T-helper 2 cell treated with Interferon-gamma antibody and Interleukin-4, amounts not matched to agents 100 ng/mL and 5 ng/mL, for 36 hours (primary cell): ENCODE data around the gene ACBD5. TPM values are rescaled to one million over a fixed set of nuclear protein-coding genes. Genes with fewer than 3 reads are reported as not detected.
"Not testable (repeated sequence)": the region's sequence is repeated elsewhere in the genome, so short reads cannot be mapped to it uniquely, and the experiment has no call there.

ENCODE experiments used
- intact Hi-C: fragments of 100-400 bp; cut with micrococcal nuclease; formaldehyde crosslinking; loops from one replicate; pipeline ENCODE4 v1.15.1; 2023
- total RNA-seq: library from RNA; stranded (reverse); gene quantifications from 2 replicates; pipeline ENCODE4 v1.2.3, GENCODE V29; 2022

ACBD5 gene, protein sequence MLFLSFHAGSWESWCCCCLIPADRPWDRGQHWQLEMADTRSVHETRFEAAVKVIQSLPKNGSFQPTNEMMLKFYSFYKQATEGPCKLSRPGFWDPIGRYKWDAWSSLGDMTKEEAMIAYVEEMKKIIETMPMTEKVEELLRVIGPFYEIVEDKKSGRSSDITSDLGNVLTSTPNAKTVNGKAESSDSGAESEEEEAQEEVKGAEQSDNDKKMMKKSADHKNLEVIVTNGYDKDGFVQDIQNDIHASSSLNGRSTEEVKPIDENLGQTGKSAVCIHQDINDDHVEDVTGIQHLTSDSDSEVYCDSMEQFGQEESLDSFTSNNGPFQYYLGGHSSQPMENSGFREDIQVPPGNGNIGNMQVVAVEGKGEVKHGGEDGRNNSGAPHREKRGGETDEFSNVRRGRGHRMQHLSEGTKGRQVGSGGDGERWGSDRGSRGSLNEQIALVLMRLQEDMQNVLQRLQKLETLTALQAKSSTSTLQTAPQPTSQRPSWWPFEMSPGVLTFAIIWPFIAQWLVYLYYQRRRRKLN
- total RNA-seq, result 19.5 and 19.7 TPM in 2 replicates

DNA sequence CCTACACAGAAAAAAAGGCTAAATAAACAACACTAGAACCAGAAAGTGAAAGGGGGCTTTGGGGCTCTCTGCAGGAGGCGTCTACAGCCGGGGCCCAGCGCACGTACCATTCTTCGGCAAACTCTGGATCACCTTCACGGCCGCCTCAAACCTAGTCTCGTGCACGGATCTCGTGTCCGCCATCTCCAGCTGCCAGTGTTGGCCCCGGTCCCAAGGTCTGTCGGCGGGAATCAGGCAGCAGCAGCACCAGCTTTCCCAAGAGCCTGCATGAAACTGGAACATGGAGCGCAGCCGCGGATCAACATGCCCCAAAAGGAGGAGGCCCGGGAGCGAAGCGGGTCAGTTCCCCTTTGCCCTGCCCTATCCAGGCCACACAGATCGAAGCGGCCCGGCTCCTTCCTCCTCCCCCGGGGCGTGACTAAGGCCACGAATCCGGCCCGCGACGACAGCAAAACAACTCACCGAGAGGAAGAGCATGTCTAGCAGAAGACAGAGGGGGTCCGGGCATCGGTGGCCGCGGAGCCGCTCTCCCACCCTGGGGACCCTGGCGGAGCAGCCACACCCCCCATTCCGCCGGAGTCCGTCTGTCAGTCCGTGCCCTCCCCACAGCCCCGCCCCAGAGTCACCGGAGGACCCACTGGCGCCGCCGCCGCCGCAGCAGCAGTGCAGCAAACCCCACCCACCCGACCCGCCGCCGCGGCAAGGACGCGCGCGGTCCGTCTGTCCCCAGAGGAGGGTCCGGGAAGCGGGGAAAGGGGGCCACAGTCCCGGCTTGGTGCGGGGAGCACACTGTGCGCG, at the start of gene ACBD5:
Gene ACBD5, minus strand, starts transcription at position 586 of the 798 bp plus-strand sequence. Its CDS starts 109 bp downstream, at position 477.
- intact Hi-C loops, result loop anchor here (5.0 kb wide), 5 partner anchors 122 to 1127 kb away; partner anchors contain the start of gene PDSS1

DNA sequence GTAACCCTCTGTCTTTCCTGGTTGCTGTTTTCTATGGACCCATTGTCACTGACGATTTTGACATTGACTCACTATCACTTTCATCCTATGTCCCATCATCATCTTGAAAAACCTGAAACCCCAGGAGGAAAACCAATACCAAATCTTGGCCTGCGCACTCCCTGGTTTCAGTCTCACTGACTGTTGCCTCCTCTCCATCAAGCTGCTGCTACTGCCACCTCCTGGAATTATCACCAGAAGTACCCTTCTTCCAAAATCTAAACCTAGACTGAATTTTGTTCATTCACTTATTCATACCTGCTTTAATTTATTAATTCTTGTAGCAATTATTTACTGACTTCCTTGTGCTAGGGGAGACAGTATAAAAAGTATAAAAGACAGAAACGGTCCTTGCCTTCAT, 44.5 kb upstream of the ACBD5 start:
- intact Hi-C loops, result no loop called here

DNA sequence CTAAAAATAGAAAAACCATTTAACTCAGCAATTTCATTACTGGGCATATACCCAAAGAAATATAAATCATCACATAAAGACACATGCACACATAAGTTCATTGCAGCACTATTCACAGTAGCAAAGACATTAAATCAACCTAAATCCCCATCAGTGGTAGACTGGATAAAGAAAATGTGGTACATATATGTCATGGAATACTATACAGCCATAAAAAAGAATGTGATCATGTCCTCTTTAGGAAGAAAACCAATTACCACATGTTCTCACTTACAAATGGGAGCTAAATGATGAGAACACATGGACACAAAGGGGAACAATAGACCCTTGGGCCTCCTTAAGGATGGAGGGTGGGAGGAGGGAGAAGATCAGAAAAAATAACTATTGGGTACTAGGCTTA, 36.0 kb upstream of the ACBD5 start:
- intact Hi-C loops, result no loop called here

DNA sequence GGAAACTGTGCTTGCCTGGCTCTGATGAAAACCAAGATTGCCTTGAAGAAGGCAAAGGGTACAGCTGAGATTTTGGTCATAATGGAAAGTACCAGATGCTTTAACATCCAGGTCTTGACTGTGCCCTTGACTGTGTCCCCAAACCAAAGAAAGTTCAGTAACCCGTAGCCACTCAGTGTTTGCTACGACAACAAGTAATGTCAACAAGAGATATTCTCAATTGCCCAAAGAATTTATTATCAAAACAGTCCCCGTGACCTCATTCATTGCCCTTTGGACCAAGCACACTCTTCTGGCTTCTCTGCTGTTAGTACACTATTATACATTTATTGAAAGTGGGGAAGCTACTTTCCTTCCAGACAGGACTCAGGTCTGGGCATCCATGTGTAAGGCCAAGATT, 25.4 kb upstream of the ACBD5 start:
- intact Hi-C loops, result not testable (repeated sequence)

DNA sequence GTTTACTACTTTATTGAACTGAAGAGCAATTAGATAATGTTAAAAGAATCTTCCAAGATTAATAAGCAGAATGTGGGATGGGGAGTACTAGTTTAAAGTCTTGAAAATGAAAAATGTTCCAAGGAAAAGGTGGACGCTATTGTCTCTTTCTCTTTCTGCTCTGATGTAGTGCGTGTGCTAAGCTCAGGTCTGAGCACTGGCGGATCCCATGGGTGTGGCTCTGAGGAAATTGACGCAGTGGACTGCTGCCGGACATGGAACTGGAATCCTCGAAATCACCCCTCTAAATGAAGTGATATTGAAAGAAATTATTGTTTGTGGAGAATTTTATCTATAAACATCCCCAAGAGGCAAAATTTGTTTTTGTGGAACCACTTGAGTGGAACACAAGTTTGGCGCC, 22.2 kb upstream of the ACBD5 start:
- intact Hi-C loops, result not testable (repeated sequence)

DNA sequence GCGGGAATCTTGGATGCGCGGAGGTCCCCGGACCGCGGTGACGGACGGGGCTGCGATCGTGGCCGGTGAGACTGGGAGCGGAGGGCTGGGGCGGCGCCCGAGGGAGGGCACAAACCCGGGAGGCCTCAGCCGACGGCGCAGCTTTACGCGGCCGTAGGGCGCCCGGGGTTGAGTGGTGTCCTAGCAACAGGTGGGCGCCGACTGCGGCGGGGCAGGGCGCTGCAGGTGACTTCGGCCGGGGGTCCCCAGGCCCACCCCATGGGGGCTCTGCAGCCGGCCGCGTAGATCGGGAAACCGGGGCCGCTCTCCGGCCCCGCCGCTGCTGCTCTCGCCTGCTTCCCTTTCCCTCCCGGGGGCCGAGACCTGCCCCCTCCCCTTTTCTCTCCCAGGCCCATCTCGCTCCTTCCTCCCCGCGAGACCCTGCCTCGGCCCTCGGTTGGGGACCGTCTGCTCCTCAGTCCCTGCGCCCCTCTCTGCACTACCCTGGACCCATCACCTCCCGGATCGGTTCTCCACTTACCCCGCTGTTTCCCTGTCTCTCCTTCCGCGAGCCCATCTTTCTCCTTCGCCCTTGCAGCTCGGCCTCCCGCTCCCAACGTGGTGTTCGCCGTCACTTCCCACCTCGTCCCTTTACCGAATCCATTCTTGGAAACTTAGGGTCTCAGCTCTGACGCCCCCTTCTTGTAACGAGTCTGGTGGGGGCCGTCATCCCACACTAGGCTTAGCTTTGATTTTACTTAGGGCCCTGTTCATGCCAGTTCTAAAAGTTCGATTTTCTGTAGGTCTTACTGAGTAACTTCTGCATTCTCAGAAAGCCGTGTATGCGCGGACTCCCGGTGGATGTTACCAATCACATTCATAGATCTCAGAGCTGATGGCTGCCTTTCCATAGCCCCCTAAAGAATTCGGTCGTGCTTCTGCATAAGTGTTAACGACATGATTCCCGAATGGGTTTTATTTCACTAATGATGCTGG, 18.5 kb upstream of the ACBD5 start:
- intact Hi-C loops, result no loop called here

DNA sequence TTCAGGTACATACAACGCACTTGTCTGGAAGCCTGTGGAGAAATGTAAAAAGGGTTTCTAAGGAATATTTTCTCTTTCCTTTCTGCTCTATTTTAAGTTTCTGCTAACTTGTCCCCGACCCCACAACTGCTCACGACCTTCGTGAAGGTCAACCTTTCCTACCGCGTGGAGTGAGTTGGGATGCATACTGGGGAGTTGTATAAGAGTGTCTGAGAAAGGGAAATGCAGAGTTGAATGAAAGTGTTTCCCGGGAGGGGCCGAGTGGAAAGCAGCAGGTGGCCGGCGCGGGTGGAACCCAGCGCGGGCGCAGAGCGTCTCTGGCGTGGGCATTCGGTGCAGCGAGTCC, 17.9 kb upstream of the ACBD5 start:
- intact Hi-C loops, result no loop called here

DNA sequence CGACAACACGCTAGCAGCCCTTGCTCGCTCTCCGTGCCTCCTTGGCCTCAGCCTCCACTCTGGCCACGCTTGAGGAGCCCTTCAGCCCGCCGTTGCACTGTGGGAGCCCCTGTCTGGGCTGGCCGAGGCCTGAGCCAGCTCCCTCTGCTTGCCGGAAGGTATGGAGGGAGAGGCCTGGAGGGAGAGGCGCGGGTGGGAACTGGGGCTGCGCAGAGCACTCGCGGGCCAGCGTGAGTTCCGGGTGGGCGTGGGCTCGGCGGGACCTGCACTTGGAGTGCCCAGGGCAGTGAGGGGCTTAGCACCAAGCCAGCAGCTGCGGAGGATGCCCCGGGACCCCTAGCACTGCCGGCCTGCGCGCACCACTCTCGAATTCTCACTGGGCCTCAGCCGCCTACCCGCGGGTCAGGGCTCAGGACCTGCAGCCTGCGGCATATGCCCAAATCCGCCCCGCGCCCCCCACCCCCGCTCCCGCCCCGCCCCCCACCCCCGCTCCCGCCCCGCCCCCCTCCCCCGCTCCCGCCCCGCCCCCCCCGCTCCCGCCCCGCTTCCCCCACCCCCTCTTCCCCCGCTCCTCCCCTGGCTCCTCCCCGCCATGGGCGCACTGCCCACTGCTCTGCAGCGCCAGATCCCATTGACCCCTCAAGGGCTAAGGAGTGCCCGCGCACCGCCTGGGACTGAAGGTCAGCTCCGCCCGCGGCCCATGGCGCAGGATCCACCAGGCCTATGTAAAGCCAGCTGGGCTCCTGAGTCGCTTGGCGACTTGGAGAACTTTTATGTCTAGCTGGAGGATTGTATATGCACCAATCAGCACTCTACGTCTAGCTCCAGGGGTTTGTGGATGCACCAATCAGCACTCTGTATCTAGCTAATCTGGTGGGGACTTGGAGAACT, 15.9 kb upstream of the ACBD5 start:
- intact Hi-C loops, result no loop called here

DNA sequence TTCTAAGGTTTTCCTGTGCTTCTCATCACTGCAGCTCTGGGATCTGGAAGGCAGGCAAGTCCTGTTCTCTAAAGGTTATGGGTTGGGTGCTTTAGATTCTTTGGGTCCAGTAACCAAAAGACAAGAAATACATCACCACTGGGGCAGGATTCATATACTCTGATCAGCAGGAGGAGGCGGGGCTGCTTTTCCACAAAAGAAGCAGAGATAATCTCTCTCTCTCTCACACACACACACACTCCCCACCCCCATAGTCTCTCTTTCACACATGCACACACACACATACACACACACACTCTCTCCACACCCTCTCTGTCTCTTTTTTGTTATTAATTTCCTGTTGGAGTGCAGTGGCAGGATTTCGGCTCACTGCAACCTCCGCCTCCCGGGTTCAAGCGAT, 13.0 kb upstream of the ACBD5 start:
- intact Hi-C loops, result no loop called here

DNA sequence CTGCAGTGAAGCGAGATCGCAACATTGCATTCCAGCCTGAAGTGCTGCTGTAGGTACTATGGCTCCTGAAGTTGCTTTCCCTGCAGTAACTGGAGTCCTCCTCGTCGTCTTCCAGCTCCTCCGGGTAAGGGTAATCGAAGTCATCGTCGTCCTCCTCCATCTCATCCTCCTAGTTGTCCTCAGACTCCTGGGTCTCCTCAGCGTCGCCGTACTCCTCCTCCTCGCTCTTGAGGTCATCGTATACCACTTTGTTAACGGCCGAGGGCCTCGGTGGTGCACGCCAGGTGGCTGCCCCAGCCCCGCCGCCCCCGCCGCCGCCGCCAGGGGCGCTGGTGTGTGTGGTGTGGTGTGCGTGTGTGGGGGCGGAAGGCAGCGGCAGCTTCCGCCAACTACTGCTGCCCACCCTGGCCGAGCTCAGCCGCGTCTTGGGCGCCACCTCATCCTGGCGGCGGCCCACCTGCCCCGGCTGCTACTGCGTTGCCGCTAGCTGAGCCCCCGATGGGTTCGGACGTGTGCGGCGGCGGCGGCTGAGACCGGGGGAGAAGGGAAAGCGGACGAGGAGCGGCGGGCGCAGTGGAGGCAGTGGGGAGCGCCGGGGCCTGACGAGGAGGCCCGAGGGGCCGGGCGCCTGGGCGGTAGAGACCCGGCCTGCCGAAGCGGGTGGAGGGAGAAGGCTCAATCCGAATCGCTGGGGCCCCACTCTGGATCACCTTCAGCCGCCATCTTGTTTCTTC, 11.8 kb upstream of the ACBD5 start:
- intact Hi-C loops, result loop anchor here (1.0 kb wide), 1 partner anchor 10 kb away; no protein-coding TSS in a partner anchor

DNA sequence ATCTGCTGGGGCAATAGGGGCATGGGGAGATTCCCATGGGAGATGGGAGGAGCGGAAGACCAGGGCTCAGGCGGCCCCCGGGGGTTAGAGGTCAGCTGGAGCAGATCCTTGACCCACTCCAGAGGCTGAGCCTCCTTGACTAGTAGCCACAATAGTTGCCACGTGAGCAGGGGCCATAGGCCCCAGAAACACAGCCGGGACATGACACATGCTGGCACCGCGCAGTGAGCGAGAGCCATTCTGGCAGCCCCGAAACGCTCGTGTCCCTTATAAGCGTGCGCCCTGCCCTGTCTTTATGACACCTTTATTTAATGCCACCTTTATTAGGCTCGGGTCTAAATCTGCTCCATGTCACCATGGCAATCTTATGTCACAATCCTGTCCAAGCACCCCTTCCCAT, 11.0 kb upstream of the ACBD5 start:
- intact Hi-C loops, result no loop called here

DNA sequence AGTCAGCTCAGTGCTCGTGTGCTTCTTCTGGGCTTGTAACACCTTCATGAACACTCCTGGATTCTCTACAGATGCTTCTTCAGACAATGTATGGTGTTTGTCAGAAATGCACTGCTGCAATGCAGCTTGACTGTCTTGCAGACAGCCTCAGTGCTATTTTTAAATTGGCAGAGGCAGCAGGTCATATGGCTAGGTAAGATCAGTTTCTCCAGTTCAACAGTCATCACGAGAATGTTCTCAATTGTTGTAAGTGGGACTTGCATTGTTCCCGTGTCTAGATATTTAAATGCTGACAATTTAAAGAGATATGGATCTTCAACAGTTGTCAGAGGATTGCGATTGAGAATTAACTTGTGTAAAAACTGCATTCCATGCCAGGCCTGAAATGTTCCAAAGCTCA, 7.6 kb upstream of the ACBD5 start:
- intact Hi-C loops, result no loop called here

DNA sequence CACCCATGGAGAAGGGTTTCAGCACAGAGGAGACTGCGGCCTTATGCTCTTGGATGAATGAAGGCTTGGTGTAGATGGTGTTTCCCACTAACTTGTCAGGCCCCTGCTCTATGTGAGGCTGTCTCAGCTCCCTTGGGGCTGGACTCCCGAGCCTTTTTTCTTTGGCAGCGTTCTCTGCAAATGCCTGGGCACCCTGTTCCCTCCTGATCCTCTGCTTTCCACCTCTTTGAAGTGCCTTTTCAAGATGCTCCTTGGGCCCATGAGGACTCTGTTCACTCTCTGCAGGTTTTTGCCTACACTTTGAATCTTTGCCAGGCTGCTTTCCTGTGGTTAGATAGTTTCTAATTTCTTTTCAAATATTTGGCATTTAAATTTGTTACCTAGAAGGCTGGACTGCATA, 6.8 kb upstream of the ACBD5 start:
- intact Hi-C loops, result no loop called here

DNA sequence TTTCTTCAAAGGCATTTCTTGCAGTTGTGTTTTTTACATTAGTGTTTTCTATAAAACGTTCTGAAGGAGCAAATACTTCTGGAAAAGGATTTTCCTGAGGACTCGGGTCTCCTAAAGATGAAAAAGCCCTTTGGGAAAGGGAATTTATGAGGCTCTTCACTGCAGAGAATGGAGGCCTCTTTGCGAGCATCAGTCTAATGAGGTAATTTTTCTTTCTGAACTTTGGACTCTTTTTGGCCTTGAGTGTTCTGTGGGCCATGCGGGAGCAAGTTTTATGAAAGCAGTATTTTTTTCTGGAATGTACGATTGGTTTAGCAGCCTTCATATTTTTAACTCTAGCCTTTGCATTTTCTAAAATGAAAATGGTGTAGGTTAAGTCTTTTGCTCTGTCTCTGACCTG, 6.4 kb upstream of the ACBD5 start:
- intact Hi-C loops, result no loop called here

DNA sequence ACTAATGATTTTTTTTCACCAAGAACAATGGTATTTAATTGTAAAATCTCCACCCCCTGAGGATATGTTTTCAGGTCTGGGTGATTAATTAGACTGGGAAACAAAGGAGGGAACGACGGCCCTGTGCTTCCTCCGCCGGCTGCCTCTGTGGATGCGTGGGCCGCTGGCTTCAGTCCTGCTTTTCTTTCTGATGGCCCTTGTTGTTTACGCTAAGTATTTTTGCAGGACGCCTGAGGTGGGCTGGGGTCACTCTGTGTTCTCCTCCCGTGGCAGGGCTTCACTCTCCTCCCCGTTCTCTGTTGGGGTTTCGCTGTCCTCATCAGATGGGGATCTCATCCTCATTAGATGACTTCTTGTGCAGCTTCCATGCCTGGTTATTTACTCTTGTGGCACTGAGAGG, 5.2 kb upstream of the ACBD5 start:
- intact Hi-C loops, result no loop called here

DNA sequence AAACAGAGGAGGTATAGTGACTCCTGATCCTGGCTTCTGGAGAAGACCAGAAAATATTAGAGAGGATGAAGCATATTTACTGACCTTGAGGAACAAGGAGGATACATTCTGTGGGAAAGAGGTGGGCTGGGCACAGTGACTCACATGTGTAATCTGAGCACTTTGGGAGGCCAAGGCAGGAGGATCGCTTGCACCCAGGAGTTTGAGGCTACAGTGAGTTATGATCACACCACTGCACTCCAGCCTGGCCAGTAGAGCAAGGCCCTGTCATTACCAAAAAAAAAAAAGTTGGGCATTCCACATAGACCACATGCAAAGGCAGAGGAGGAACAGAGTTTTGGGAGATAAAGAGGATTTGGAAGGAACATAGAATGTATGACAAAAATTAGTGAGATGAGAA, 4.4 kb upstream of the ACBD5 start:
- intact Hi-C loops, result loop anchor here (5.0 kb wide), 5 partner anchors 117 to 1122 kb away; partner anchors contain the start of gene PDSS1

DNA sequence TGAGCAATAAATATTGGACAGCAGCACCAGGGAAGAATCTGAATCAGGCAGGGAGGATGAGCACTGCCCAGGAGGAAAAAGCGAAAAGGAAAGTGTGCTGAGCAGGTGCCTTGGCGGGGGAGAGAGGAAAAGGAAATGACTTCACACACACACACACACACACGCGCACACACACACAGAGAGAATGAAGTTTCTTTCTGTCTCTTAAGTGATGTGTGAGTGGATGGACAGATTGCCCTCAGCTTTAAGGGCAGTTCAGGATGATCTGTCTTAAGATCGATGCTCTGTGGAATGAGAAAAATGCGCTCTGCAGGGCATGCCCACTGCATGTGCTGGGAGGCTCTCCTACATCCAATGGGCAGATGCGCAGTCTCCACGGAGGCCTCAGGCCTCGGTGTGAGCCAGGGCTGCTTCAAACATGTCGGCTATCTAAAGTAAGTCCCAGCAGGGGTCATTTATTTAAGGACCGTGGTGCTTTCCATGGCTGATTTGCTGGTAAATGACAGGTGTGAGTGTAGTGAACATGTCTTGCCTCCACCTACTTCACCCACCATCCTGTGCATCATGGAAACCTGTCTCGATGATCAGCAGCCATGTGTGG, 2.5 kb upstream of the ACBD5 start:
- intact Hi-C loops, result loop anchor here (1.0 to 5.0 kb wide), 10 partner anchors 9 to 1124 kb away; partner anchors contain the start of genes MPP7, PDSS1, RAB18 and YME1L1

DNA sequence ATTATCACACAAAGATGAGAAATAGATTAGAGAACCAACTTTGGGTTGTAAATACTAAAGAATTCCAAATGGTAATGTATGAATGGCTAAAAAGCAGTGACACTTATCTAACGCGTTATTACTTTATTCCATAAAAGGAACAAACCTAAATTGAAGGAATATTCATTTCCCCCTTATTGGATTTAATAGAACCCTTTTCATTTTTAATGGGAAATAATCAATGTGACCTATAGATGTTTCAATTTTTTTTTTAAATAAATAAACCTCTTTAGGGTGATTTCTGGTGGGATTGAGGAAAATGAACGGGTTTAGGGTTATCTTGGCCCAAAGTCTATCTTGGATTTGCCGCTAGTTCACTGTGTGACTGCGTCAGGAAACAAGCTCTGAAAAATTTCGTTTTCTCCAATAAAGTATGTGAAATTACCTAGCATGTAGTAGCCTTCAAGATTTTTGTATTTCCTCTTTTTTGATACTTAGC, 1.9 kb upstream of the ACBD5 start:
- intact Hi-C loops, result loop anchor here (1.0 to 5.0 kb wide), 9 partner anchors 10 to 1125 kb away; partner anchors contain the start of genes MPP7, PDSS1 and YME1L1
